Type B pancreatic cell (in vitro differentiated cells): ENCODE measurements around the gene RALGPS1. TPM values are rescaled to one million over a fixed set of nuclear protein-coding genes. Genes with fewer than 3 reads are reported as not detected.

ENCODE experiments used
- DNase-seq: peaks from one replicate; pipeline ENCODE4 v3.0.0; 2021; ENCODE audit warnings: mixed read lengths; ENCODE audit not compliant: unreplicated experiment; ENCODE audit errors: extremely low spot score
- H3K27ac Mint-ChIP-seq: 2 replicates; pipeline ENCODE4 v1.8.0; 2021; ENCODE audit warnings: mild to moderate bottlenecking, mixed read lengths
- H3K27me3 Mint-ChIP-seq: 2 replicates; pipeline ENCODE4 v1.8.0; 2021; ENCODE audit warnings: mixed read lengths
- H3K36me3 Mint-ChIP-seq: 2 replicates; pipeline ENCODE4 v1.8.0; 2021; ENCODE audit warnings: mixed read lengths
- H3K4me1 Mint-ChIP-seq: one replicate; pipeline ENCODE4 v1.8.0; 2021; ENCODE audit warnings: mixed read lengths; ENCODE audit not compliant: unreplicated experiment
- H3K4me3 Mint-ChIP-seq: 2 replicates; pipeline ENCODE4 v1.8.0; 2021; ENCODE audit warnings: mild to moderate bottlenecking, mixed read lengths
- H3K9me3 Mint-ChIP-seq: 2 replicates; pipeline ENCODE4 v1.8.0; 2021; ENCODE audit warnings: mixed read lengths
- CTCF ChIP-seq: fragments of 200-600 bp; sonication (generic); conservative IDR thresholded peaks from 2 replicates; pipeline ENCODE4 v1.5.0; 2021; ENCODE audit warnings: antibody characterized with exemption, mild to moderate bottlenecking
- total RNA-seq: library from RNA; stranded (reverse); gene quantifications from 2 replicates; pipeline ENCODE4 v1.2.1, GENCODE V29; 2021; ENCODE audit warnings: low replicate concordance

The RALGPS1 gene
- total RNA-seq, 1 donor from 2014 or later, result 16.7 TPM

GRCh38 chr9:127029548-127029947 is 115.0 kb downstream of the RALGPS1 start:
- H3K4me3 Mint-ChIP-seq, result no peak overlapping the region
- no peaks in the 10 kb centered on the region for H3K27me3 Mint-ChIP-seq
- DNase-seq, result no peak
- H3K36me3 Mint-ChIP-seq, result no peaks in the 10 kb centered on the region
- no peak overlapping the region for H3K27ac Mint-ChIP-seq
- no peak for TF ChIP-seq CTCF
- peaks cover 11% of the 10 kb centered on the region for H3K4me1 Mint-ChIP-seq
- H3K9me3 Mint-ChIP-seq, result no peaks in the 10 kb centered on the region

- H3K27ac Mint-ChIP-seq, result no peak overlapping the region
- H3K9me3 Mint-ChIP-seq, result no peaks in the 10 kb centered on the region
- no peaks in the 10 kb centered on the region for H3K27me3 Mint-ChIP-seq
- peaks cover 11% of the 10 kb centered on the region for H3K4me1 Mint-ChIP-seq
- no peak for TF ChIP-seq CTCF
- H3K36me3 Mint-ChIP-seq, result no peaks in the 10 kb centered on the region
- DNase-seq, result no peak
- H3K4me3 Mint-ChIP-seq, result no peak overlapping the region
Observed at GRCh38 chr9:127030814-127031740, 116.5 kb downstream of the RALGPS1 start.

GRCh38 chr9:127032256-127032655 is 117.7 kb downstream of the RALGPS1 start:
- DNase-seq, result no peak
- TF ChIP-seq CTCF, result no peak
- H3K36me3 Mint-ChIP-seq, result no peaks in the 10 kb centered on the region
- no peaks in the 10 kb centered on the region for H3K27me3 Mint-ChIP-seq
- no peaks in the 10 kb centered on the region for H3K9me3 Mint-ChIP-seq
- H3K27ac Mint-ChIP-seq, result no peak overlapping the region
- no peak overlapping the region for H3K4me3 Mint-ChIP-seq
- H3K4me1 Mint-ChIP-seq, result peaks cover 7% of the 10 kb centered on the region

- no peak for DNase-seq
- no peak overlapping the region for H3K27ac Mint-ChIP-seq
- peaks cover 7% of the 10 kb centered on the region for H3K4me1 Mint-ChIP-seq
Observed at GRCh38 chr9:127033061-127033460, 118.5 kb downstream of the RALGPS1 start.

GRCh38 chr9:127033789-127034188 is 119.2 kb downstream of the RALGPS1 start:
- no peak for TF ChIP-seq CTCF
- Mint-ChIP-seq H3K27me3 (no peaks in the 10 kb centered on the region), H3K9me3 (no peaks in the 10 kb centered on the region), H3K36me3 (no peaks in the 10 kb centered on the region), H3K4me3 (no peak overlapping the region), H3K27ac (no peak overlapping the region), H3K4me1 (peaks cover 7% of the 10 kb centered on the region)
- no peak for DNase-seq

More at GRCh38 chr9:127033061-127033460, 118.5 kb downstream of the RALGPS1 start:
- no peak for TF ChIP-seq CTCF
- no peak overlapping the region for H3K4me3 Mint-ChIP-seq
- H3K9me3 Mint-ChIP-seq, result no peaks in the 10 kb centered on the region
- H3K27me3 Mint-ChIP-seq, result no peaks in the 10 kb centered on the region
- H3K36me3 Mint-ChIP-seq, result no peaks in the 10 kb centered on the region
